OCI-LY1 (cell line): ENCODE data around the gene SERP1.

Experiments used
- H2AFZ ChIP-seq: fragments of 200-600 bp; sonication (generic), shearing (Covaris generic); 2 replicates; pipeline ENCODE4 v1.6.0; 2014; ENCODE audit warnings: antibody characterized with exemption, mild to moderate bottlenecking, low read length
- H3F3A ChIP-seq: fragments of 200-600 bp; sonication (generic), shearing (Covaris generic); 2 replicates; pipeline ENCODE4 v1.6.0; 2014; ENCODE audit warnings: mild to moderate bottlenecking, antibody characterized with exemption, low read length, moderate library complexity; ENCODE audit not compliant: insufficient read depth
- H3K27ac ChIP-seq: fragments of 200-600 bp; sonication (generic); 2 replicates; pipeline ENCODE4 v1.5.1; 2014; ENCODE audit warnings: low read length, mixed run types, mild to moderate bottlenecking, low read depth; ENCODE audit not compliant: poor library complexity, severe bottlenecking
- H3K27me3 ChIP-seq: fragments of 200-600 bp; sonication (generic); 2 replicates; pipeline ENCODE4 v1.6.0; 2014; ENCODE audit warnings: antibody characterized with exemption, mild to moderate bottlenecking, low read length, moderate library complexity; ENCODE audit not compliant: insufficient read depth
- H3K36me3 ChIP-seq: fragments of 200-600 bp; sonication (generic); 2 replicates; pipeline ENCODE4 v1.6.1; 2014; ENCODE audit warnings: mild to moderate bottlenecking, antibody characterized with exemption, low read length, moderate library complexity, mixed read lengths; ENCODE audit not compliant: insufficient read depth
- H3K4me1 ChIP-seq: fragments of 200-600 bp; sonication (generic); 2 replicates; pipeline ENCODE4 v1.5.1; 2014; ENCODE audit warnings: mild to moderate bottlenecking, low read length, moderate library complexity; ENCODE audit not compliant: insufficient read depth, severe bottlenecking
- H3K4me2 ChIP-seq: fragments of 200-600 bp; sonication (generic), shearing (Covaris generic); 2 replicates; pipeline ENCODE4 v1.6.1; 2014; ENCODE audit warnings: low read length
- H3K4me3 ChIP-seq: fragments of 200-600 bp; sonication (generic); 2 replicates; pipeline ENCODE4 v1.5.1; 2014; ENCODE audit warnings: low read length, low read depth, mild to moderate bottlenecking, mixed read lengths; ENCODE audit not compliant: poor library complexity, severe bottlenecking
- H3K79me2 ChIP-seq: fragments of 200-600 bp; shearing (Covaris generic); 2 replicates; pipeline ENCODE4 v1.6.1; 2016; ENCODE audit warnings: mixed run types, low read length, mixed read lengths; ENCODE audit not compliant: insufficient read depth
- H3K9ac ChIP-seq: fragments of 200-600 bp; sonication (generic), shearing (Covaris generic); 2 replicates; pipeline ENCODE4 v1.6.1; 2014; ENCODE audit warnings: mild to moderate bottlenecking, low read length, mixed read lengths
- H3K9me2 ChIP-seq: fragments of 200-600 bp; sonication (generic), shearing (Covaris generic); 2 replicates; pipeline ENCODE4 v1.6.1; 2014; ENCODE audit warnings: low read depth, mild to moderate bottlenecking, low read length, mixed read lengths
- H3K9me3 ChIP-seq: fragments of 200-600 bp; shearing (Covaris generic); 2 replicates; pipeline ENCODE4 v1.6.1; 2014; ENCODE audit warnings: low read length, mixed read lengths
- H4K20me1 ChIP-seq: fragments of 200-600 bp; sonication (generic), shearing (Covaris generic); 2 replicates; pipeline ENCODE4 v1.6.0; 2016; ENCODE audit warnings: mild to moderate bottlenecking, low read length; ENCODE audit not compliant: insufficient read depth
- EZH2 ChIP-seq: fragments of 200-600 bp; sonication (generic), shearing (Covaris generic); IDR thresholded peaks from 2 replicates; pipeline ENCODE4 v1.8.0; 2017; ENCODE audit warnings: borderline replicate concordance, mixed run types, mild to moderate bottlenecking, antibody characterized with exemption, low read length, moderate library complexity, mixed read lengths
- TF ChIP-seq, protein P1 (sequence below): fragments of 200-600 bp; sonication (generic), shearing (Covaris generic); IDR thresholded peaks from 2 replicates; pipeline ENCODE4 v1.5.1; 2017; ENCODE audit warnings: mild to moderate bottlenecking, antibody characterized with exemption, low read length, moderate library complexity, mixed read lengths

SERP1 gene

GRCh38 chr3:150581174-150581573 lies 34.9 kb upstream of the SERP1 start:
- H3K4me3 ChIP-seq = no peak overlapping the region
- H2AFZ ChIP-seq = no peak overlapping the region
- peaks cover 14% of the 10 kb centered on the region; the same call in 1 of the 2 replicates for H3K79me2 ChIP-seq
- TF ChIP-seq, protein P1, sequence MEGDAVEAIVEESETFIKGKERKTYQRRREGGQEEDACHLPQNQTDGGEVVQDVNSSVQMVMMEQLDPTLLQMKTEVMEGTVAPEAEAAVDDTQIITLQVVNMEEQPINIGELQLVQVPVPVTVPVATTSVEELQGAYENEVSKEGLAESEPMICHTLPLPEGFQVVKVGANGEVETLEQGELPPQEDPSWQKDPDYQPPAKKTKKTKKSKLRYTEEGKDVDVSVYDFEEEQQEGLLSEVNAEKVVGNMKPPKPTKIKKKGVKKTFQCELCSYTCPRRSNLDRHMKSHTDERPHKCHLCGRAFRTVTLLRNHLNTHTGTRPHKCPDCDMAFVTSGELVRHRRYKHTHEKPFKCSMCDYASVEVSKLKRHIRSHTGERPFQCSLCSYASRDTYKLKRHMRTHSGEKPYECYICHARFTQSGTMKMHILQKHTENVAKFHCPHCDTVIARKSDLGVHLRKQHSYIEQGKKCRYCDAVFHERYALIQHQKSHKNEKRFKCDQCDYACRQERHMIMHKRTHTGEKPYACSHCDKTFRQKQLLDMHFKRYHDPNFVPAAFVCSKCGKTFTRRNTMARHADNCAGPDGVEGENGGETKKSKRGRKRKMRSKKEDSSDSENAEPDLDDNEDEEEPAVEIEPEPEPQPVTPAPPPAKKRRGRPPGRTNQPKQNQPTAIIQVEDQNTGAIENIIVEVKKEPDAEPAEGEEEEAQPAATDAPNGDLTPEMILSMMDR = no peak
- no peak for TF ChIP-seq EZH2
- H4K20me1 ChIP-seq = no peaks in the 10 kb centered on the region
- no peaks in the 10 kb centered on the region for H3K27me3 ChIP-seq
- H3K9me2 ChIP-seq = no peaks in the 10 kb centered on the region
- H3K9ac ChIP-seq = no peak overlapping the region
- no peaks in the 10 kb centered on the region for H3F3A ChIP-seq
- H3K4me1 ChIP-seq = no peaks in the 10 kb centered on the region
- H3K27ac ChIP-seq = no peak overlapping the region
- H3K9me3 ChIP-seq = no peaks in the 10 kb centered on the region
- H3K4me2 ChIP-seq = no peak overlapping the region
- peaks cover 93% of the 10 kb centered on the region for H3K36me3 ChIP-seq

GRCh38 chr3:150577855-150578254 lies 31.6 kb upstream of the SERP1 start:
- H3K4me2 ChIP-seq = no peak overlapping the region
- no peaks in the 10 kb centered on the region for H4K20me1 ChIP-seq
- no peaks in the 10 kb centered on the region for H3F3A ChIP-seq
- H3K4me1 ChIP-seq = no peaks in the 10 kb centered on the region
- peaks cover 84% of the 10 kb centered on the region for H3K36me3 ChIP-seq
- TF ChIP-seq EZH2 = no peak
- TF ChIP-seq, protein P1 = peak; percentile 24; the same call in 1 of the 2 replicates
- no peak overlapping the region for H3K27ac ChIP-seq
- no peak overlapping the region for H2AFZ ChIP-seq
- no peak overlapping the region for H3K4me3 ChIP-seq
- no peaks in the 10 kb centered on the region for H3K27me3 ChIP-seq
- no peaks in the 10 kb centered on the region for H3K9me2 ChIP-seq
- no peak overlapping the region for H3K9ac ChIP-seq
- H3K9me3 ChIP-seq = no peaks in the 10 kb centered on the region
- no peaks in the 10 kb centered on the region for H3K79me2 ChIP-seq

GRCh38 chr3:150567328-150567727 lies 21.0 kb upstream of the SERP1 start:
- Histone ChIP-seq H3K27me3 (no peaks in the 10 kb centered on the region), H2AFZ (no peak overlapping the region), H3K9me3 (no peaks in the 10 kb centered on the region), H3K79me2 (no peaks in the 10 kb centered on the region), H3F3A (no peaks in the 10 kb centered on the region), H3K9me2 (no peaks in the 10 kb centered on the region), H3K27ac (no peak overlapping the region), H4K20me1 (no peaks in the 10 kb centered on the region), H3K9ac (no peak overlapping the region), H3K4me3 (no peak overlapping the region), H3K4me2 (no peak overlapping the region), H3K36me3 (peaks cover 92% of the 10 kb centered on the region), H3K4me1 (no peaks in the 10 kb centered on the region)
- TF ChIP-seq, protein P1 = no peak
